ENCODE results near the gene HEXD. TPM values are rescaled to one million over a fixed set of nuclear protein-coding genes. Genes with fewer than 3 reads are reported as not detected.
"Not testable (repeated sequence)": the region's sequence is repeated elsewhere in the genome, so short reads cannot be mapped to it uniquely, and the experiment has no call there.

Gene HEXD
- polyA plus RNA-seq, 4 donors, result 40.8 to 254 (median 128) TPM

GRCh38 chr17:82380860-82381702, 37.1 kb upstream of the HEXD start:
- no peak overlapping the region for H3K4me3 ChIP-seq (ENCODE audit: low read depth in 1 of 3, low read length in 3 of 3)
- peaks cover 0 to 47% (median 0%) of the 10 kb centered on the region in 3 donors for H3K27me3 ChIP-seq (ENCODE audit: control insufficient read depth in 3 of 3, insufficient read depth in 3 of 3, low read length in 3 of 3)
- no peak overlapping the region for H3K27ac ChIP-seq (ENCODE audit: low read depth in 1 of 3, low read length in 2 of 3)
- H3K4me1 ChIP-seq (ENCODE audit: control insufficient read depth in 3 of 3, insufficient read depth in 2 of 3, low read depth in 1 of 3, low read length in 2 of 3), result peaks cover 0 to 2% (median 0%) of the 10 kb centered on the region in 3 donors
- peak; percentile 33 to 66 for DNase-seq
- FAIRE-seq, result no peak
- no peaks in the 10 kb centered on the region for H3K36me3 ChIP-seq (ENCODE audit: control insufficient read depth in 3 of 3, insufficient read depth in 2 of 3, low read depth in 1 of 3, low read length in 3 of 3)
- WGBS, 3 donors, result 24 to 51% (median 37%) methylated on average over 23 of the region's 23 CpGs
- H3K9me3 ChIP-seq (ENCODE audit: control insufficient read depth in 2 of 2, insufficient read depth in 1 of 2, low read depth in 1 of 2, low read length in 1 of 2), result no peaks in the 10 kb centered on the region

DNA sequence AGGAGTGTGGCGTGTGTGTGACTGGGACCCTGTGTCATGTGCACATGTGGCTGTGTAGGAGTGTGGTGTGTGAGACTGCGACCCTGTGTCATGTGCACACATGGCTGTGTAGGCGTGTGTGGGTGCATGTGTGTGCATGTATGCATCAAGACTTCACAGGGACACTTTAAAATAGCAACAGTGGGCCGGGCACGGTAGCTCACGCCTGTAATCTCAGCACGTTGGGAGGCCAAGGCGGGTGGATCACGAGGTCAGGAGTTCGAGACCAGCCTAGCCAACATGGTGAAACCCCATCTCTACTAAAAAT, 36.5 kb upstream of the HEXD start:
- H3K4me3 ChIP-seq (ENCODE audit: low read depth in 1 of 3, low read length in 3 of 3); H3K4me1 ChIP-seq (ENCODE audit: control insufficient read depth in 3 of 3, insufficient read depth in 2 of 3, low read depth in 1 of 3, low read length in 2 of 3); DNase-seq; FAIRE-seq; H3K36me3 ChIP-seq (ENCODE audit: control insufficient read depth in 3 of 3, insufficient read depth in 2 of 3, low read depth in 1 of 3, low read length in 3 of 3); H3K9me3 ChIP-seq (ENCODE audit: control insufficient read depth in 2 of 2, insufficient read depth in 1 of 2, low read depth in 1 of 2, low read length in 1 of 2); H3K27ac ChIP-seq (ENCODE audit: low read depth in 1 of 3, low read length in 2 of 3): not testable (repeated sequence)
- WGBS, 3 donors, result 75 to 78% (median 78%) methylated on average over 10 of the region's 10 CpGs
- H3K27me3 ChIP-seq (ENCODE audit: control insufficient read depth in 3 of 3, insufficient read depth in 3 of 3, low read length in 3 of 3), result peaks cover 0 to 46% (median 2%) of the 10 kb centered on the region in 3 donors

DNA sequence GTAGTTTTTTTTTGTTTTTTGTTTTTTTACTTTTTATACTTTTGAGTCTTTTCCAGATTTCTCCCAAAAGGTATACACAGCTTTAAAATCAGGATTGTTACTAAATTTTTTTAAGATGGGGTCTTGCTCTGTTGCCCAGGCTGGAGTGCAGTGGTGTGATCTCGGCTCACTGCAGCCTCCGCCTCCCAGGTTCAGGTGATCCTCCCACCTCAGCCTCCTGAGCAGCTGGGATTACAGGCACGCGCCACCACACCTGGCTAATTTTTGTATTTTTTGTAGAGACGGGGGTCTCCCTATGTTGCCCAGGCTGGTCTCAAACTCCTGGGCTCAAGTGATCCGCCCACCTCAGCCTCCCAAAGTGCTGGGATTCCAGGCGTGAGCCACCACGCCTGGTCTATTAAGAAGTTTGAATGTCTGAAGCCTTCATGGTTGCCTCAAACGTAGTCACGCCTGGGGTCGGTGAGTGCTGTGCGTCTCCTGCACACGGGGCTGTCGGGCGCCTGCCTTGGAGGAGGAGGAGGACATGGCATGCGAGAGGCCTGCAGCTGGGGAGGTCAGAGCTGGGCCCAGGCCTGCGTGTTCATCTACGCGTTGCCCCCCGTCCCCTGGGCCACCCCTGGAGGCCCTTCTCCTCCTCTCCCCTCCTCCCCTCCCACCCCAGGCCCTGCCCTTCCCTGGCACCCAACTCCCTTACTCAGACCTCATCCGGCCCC, 35.8 kb upstream of the HEXD start:
- 82 to 87% (median 87%) methylated on average over 20 to 21 of the region's 21 CpGs for WGBS, 3 donors
- not testable (repeated sequence) for H3K36me3 ChIP-seq (ENCODE audit: control insufficient read depth in 3 of 3, insufficient read depth in 2 of 3, low read depth in 1 of 3, low read length in 3 of 3); H3K9me3 ChIP-seq (ENCODE audit: control insufficient read depth in 2 of 2, insufficient read depth in 1 of 2, low read depth in 1 of 2, low read length in 1 of 2); H3K4me3 ChIP-seq (ENCODE audit: low read depth in 1 of 3, low read length in 3 of 3); H3K27ac ChIP-seq (ENCODE audit: low read depth in 1 of 3, low read length in 2 of 3); FAIRE-seq; DNase-seq
- peaks cover 2 to 53% (median 3%) of the 10 kb centered on the region in 3 donors for H3K27me3 ChIP-seq (ENCODE audit: control insufficient read depth in 3 of 3, insufficient read depth in 3 of 3, low read length in 3 of 3)
- peaks cover 0 to 11% (median 2%) of the 10 kb centered on the region in 3 donors for H3K4me1 ChIP-seq (ENCODE audit: control insufficient read depth in 3 of 3, insufficient read depth in 2 of 3, low read depth in 1 of 3, low read length in 2 of 3)

DNA sequence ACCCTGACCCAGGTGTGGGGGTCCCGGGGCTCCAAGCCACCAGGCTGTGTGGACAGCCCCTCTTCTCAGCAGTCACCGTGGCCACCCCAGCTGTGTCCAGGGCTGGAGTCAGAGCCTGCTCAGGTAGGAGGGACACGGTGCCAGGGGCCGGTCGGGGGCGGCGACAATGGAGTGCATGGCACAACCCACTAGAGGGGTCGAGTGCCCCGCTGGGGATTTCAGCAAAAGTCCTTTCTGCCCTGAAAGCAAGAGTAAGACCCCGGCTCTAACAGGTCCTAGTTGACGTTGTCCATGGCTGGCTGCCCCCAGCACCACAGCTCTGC, 35.3 kb upstream of the HEXD start:
- H3K27ac ChIP-seq (ENCODE audit: low read depth in 1 of 3, low read length in 2 of 3), result no peak overlapping the region
- peaks cover 2 to 56% (median 3%) of the 10 kb centered on the region in 3 donors for H3K27me3 ChIP-seq (ENCODE audit: control insufficient read depth in 3 of 3, insufficient read depth in 3 of 3, low read length in 3 of 3)
- no peaks in the 10 kb centered on the region for H3K36me3 ChIP-seq (ENCODE audit: control insufficient read depth in 3 of 3, insufficient read depth in 2 of 3, low read depth in 1 of 3, low read length in 3 of 3)
- 74 to 82% (median 82%) methylated on average over 11 of the region's 11 CpGs for WGBS, 3 donors
- H3K4me1 ChIP-seq (ENCODE audit: control insufficient read depth in 3 of 3, insufficient read depth in 2 of 3, low read depth in 1 of 3, low read length in 2 of 3), result peaks cover 0 to 11% (median 2%) of the 10 kb centered on the region in 3 donors
- H3K4me3 ChIP-seq (ENCODE audit: low read depth in 1 of 3, low read length in 3 of 3), result no peak overlapping the region
- no peak for DNase-seq
- no peaks in the 10 kb centered on the region for H3K9me3 ChIP-seq (ENCODE audit: control insufficient read depth in 2 of 2, insufficient read depth in 1 of 2, low read depth in 1 of 2, low read length in 1 of 2)
- no peak for FAIRE-seq

- no peak for FAIRE-seq
- no peaks in the 10 kb centered on the region for H3K36me3 ChIP-seq (ENCODE audit: control insufficient read depth in 3 of 3, insufficient read depth in 2 of 3, low read depth in 1 of 3, low read length in 3 of 3)
- H3K9me3 ChIP-seq (ENCODE audit: control insufficient read depth in 2 of 2, insufficient read depth in 1 of 2, low read depth in 1 of 2, low read length in 1 of 2), result no peaks in the 10 kb centered on the region
- peaks cover 2 to 51% (median 3%) of the 10 kb centered on the region in 3 donors for H3K27me3 ChIP-seq (ENCODE audit: control insufficient read depth in 3 of 3, insufficient read depth in 3 of 3, low read length in 3 of 3)
- H3K4me3 ChIP-seq (ENCODE audit: low read depth in 1 of 3, low read length in 3 of 3), result no peak overlapping the region
- H3K4me1 ChIP-seq (ENCODE audit: control insufficient read depth in 3 of 3, insufficient read depth in 2 of 3, low read depth in 1 of 3, low read length in 2 of 3), result peaks cover 0 to 11% (median 2%) of the 10 kb centered on the region in 3 donors
- H3K27ac ChIP-seq (ENCODE audit: low read depth in 1 of 3, low read length in 2 of 3), result no peak overlapping the region
- 51 to 64% (median 58%) methylated on average over 18 of the region's 18 CpGs for WGBS, 3 donors
- no peak for DNase-seq
These were observed 34.7 kb upstream of the HEXD start for GRCh38 chr17:82383411-82383810.

GRCh38 chr17:82384051-82384729, 34.0 kb upstream of the HEXD start:
- H3K4me1 ChIP-seq (ENCODE audit: control insufficient read depth in 3 of 3, insufficient read depth in 2 of 3, low read depth in 1 of 3, low read length in 2 of 3), result peaks cover 0 to 11% (median 2%) of the 10 kb centered on the region in 3 donors
- no peaks in the 10 kb centered on the region for H3K36me3 ChIP-seq (ENCODE audit: control insufficient read depth in 3 of 3, insufficient read depth in 2 of 3, low read depth in 1 of 3, low read length in 3 of 3)
- H3K9me3 ChIP-seq (ENCODE audit: control insufficient read depth in 2 of 2, insufficient read depth in 1 of 2, low read depth in 1 of 2, low read length in 1 of 2), result no peaks in the 10 kb centered on the region
- H3K4me3 ChIP-seq (ENCODE audit: low read depth in 1 of 3, low read length in 3 of 3), result no peak overlapping the region
- DNase-seq (no peak), FAIRE-seq (no peak)
- 21 to 53% (median 36%) methylated on average over 21 to 22 of the region's 22 CpGs for WGBS, 3 donors
- no peak overlapping the region for H3K27ac ChIP-seq (ENCODE audit: low read depth in 1 of 3, low read length in 2 of 3)
- peaks cover 2 to 50% (median 3%) of the 10 kb centered on the region in 3 donors for H3K27me3 ChIP-seq (ENCODE audit: control insufficient read depth in 3 of 3, insufficient read depth in 3 of 3, low read length in 3 of 3)

- H3K9me3 ChIP-seq (ENCODE audit: control insufficient read depth in 2 of 2, insufficient read depth in 1 of 2, low read depth in 1 of 2, low read length in 1 of 2), result no peaks in the 10 kb centered on the region
- peaks cover 0 to 3% (median 0%) of the 10 kb centered on the region in 3 donors for H3K36me3 ChIP-seq (ENCODE audit: control insufficient read depth in 3 of 3, insufficient read depth in 2 of 3, low read depth in 1 of 3, low read length in 3 of 3)
- no peak for FAIRE-seq
- H3K27ac ChIP-seq (ENCODE audit: low read depth in 1 of 3, low read length in 2 of 3), result no peak overlapping the region
- 9 to 41% (median 24%) methylated on average over 26 of the region's 26 CpGs for WGBS, 3 donors
- peak; percentile 38 to 64 for DNase-seq
- H3K27me3 ChIP-seq (ENCODE audit: control insufficient read depth in 3 of 3, insufficient read depth in 3 of 3, low read length in 3 of 3), result peaks cover 2 to 45% (median 3%) of the 10 kb centered on the region in 3 donors
- H3K4me1 ChIP-seq (ENCODE audit: control insufficient read depth in 3 of 3, insufficient read depth in 2 of 3, low read depth in 1 of 3, low read length in 2 of 3), result peaks cover 0 to 11% (median 2%) of the 10 kb centered on the region in 3 donors
- no peak overlapping the region for H3K4me3 ChIP-seq (ENCODE audit: low read depth in 1 of 3, low read length in 3 of 3)
These were observed 33.2 kb upstream of the HEXD start for GRCh38 chr17:82384730-82385481.

Measured in small intestine (tissue), 7 donors.